HG03442 (cell line): Measurements from ENCODE around the gene NUP214.
"Not testable (repeated sequence)": the region's sequence is repeated elsewhere in the genome, so short reads cannot be mapped to it uniquely, and the experiment has no call there.

Source experiments
- ATAC-seq: cut with Tn5 transposase; IDR thresholded peaks from one replicate; pipeline ENCODE4 v1.9.1; 2021; ENCODE audit warnings: mild to moderate bottlenecking, moderate library complexity; ENCODE audit not compliant: unreplicated experiment

Gene NUP214

GRCh38 chr9:131096269-131097125, 28.9 kb upstream of the NUP214 start, which contains the start of gene AIF1L:
Gene AIF1L, plus strand, starts transcription at chr9:131096531. Its CDS starts 99 bp downstream, at chr9:131096630.
- ATAC-seq, result no peak

- ATAC-seq, result no peak
These were observed 28.0 kb upstream of the NUP214 start for GRCh38 chr9:131097126-131097947.

- ATAC-seq, result no peak
These were observed 27.5 kb upstream of the NUP214 start for GRCh38 chr9:131097948-131098278.

- ATAC-seq, result no peak
These were observed 26.8 kb upstream of the NUP214 start for GRCh38 chr9:131098391-131099101.

- no peak for ATAC-seq
These were observed 26.2 kb upstream of the NUP214 start for GRCh38 chr9:131099102-131099606.

DNA sequence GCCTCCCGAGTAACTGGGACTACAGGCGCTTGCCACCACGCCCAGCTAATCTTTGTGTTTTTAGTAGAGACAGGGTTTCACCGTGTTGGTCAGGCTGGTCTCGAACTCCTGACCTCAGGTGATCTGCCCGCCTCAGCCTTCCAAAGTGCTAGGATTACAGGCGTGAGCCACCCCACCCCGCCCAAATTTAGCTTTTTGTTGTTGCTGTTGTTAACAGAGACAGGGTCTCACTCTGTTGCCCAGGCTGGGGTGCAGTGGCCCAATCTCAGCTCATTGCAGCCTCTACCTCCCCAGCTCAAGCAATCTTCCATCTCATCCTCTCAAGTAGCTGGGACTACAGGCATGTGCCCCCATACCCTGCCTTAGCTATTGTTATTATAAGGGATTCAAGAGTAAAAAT, 25.5 kb upstream of the NUP214 start:
- ATAC-seq, result not testable (repeated sequence)

GRCh38 chr9:131100445-131100844, 24.9 kb upstream of the NUP214 start:
- no peak for ATAC-seq

- ATAC-seq, result no peak
These were observed 24.0 kb upstream of the NUP214 start for GRCh38 chr9:131101207-131101964.

GRCh38 chr9:131103024-131103423, 22.4 kb upstream of the NUP214 start:
- no peak for ATAC-seq

GRCh38 chr9:131103535-131103934, 21.9 kb upstream of the NUP214 start:
- ATAC-seq, result no peak

- no peak for ATAC-seq
These were observed 21.2 kb upstream of the NUP214 start for GRCh38 chr9:131104016-131104740.

DNA sequence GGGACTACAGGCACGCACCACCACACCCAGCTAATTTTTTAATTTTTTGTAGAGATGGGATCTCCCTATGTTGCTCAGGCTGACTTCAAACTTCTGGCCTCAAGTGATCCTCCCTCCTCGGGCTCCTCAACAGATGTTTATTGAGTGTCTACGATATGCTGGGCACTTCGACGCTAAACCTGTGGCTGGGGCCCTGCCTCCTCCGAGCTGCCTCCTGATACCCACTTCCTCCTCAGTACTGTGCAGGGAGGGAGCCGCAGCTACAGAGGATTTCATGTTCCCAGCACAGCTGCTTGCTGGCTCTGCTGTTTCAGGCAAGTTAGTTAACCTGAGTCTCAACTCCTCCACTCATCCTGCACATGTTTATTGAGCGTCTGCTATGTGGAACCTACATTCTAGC, 19.4 kb upstream of the NUP214 start:
- ATAC-seq, result no peak

DNA sequence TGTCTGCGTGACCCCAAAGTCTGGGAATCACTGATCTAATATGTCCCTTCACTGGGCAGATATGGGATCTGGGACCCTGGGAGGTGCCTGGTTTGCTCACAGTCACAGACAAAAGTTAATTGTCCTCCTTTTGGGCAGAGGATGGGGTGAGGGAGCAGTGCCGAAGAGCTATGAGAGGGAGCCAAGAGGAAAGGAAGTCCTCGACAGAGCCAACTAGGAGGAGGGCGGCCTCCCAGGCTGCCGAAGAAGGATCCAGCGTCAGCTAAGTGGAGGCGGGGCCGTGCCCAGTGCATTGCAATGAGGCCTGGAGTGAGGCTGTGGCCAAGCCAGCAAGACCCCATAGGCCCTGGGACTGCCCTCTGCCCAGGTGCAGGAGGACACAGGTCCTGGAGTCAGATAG, 17.6 kb upstream of the NUP214 start:
- no peak for ATAC-seq

DNA sequence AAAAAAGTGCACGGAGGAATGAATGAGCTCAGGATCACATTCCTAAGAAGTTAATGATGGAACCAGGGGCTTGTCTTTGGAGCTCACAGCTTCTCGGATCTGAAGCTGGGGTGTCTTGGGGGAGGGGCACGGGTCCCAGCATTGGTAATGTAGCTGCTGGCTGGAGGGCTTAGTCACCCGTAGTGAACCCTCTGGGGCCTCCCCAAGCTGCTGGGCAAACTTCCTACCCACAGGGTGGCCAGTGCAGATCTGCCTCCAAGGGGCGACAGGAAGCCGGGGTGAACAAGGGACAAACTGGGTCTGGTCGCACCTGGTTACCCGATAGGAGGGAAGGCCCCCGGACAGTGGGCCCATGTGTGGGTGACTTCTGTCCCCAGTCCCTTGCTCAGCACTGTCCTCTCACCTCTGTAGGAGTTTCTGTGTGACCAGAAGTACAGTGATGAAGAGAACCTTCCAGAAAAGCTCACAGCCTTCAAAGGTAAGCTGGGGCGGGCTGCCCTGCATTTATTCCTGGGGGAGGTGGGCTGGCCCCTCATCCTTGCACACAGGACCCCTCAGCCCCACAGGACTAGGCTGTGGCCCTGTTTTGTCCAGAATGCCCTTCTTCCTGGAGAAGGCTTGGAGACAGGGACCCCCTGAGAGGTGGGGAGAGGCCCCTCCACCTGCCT, 14.1 kb upstream of the NUP214 start:
- ATAC-seq, result no peak

- ATAC-seq, result no peak
These were observed 13.5 kb upstream of the NUP214 start for GRCh38 chr9:131111854-131112311.

DNA sequence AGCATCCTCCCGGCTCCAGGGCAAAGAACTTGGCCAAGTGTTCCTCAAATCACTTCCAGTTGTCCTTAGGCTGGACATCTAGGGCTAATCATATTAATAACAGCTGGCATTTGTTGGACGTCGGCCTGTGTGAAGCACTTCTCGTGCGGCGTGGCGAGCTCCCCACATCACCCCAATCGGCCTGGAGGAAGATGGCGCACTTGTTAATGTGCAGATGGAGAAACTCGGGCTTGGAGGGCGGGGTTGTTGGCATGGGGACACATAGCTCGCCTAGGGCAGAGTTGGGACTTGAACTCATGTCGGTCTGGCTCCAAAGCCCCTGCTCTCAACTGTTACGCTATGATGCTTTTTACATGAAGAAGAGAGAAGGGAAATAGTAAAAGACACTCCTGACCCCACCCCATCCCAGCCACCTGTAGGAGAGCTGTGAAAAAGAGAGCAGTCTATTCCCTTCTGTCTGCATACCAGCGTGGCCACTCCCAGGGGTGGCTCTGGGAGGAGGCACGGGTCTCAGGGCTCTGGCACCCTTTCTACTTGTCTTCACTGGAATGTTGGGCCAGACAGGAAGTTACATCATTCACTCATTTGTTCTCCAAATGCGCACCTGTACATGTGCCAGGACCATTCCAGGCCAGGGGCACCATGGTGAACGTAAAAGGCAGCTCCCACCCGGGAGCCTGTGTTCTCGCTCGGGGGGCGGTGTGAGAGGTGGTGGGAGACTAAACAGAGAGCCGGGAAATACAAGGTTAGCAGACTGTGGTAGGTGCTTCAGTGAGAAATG, 12.8 kb upstream of the NUP214 start:
- ATAC-seq, result no peak

- ATAC-seq, result no peak
These were observed 11.7 kb upstream of the NUP214 start for GRCh38 chr9:131113655-131114054.

DNA sequence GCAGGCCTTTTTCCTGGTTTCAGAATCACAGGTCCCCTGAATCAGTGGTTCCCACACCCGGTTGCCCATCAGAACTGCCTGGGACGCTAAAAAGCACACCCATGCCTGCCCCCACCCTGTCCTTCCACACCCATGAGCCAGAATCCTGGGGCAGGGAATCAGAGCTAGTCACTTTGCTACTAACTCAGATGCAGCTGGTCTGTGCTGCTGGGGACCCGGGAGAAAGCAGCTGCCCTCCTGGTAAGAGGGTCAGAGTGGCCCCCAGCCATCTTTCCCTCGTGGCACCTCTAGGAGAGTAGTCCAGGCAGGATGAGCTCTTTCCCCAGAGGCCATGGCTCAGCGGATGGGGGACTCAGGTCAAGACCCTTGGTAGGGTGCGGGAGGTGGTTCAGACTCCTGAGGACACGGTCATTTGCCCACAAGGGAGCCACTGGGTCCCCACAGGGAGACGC, 11.3 kb upstream of the NUP214 start:
- no peak for ATAC-seq
